Pancreas (tissue), 10 donors: ENCODE measurements around the gene MOB1B. TPM values are rescaled to one million over a fixed set of nuclear protein-coding genes. Genes with fewer than 3 reads are reported as not detected.

Source experiments
- ATAC-seq, 4 donors: fragments of 200-7000 bp; cut with Tn5 transposase; one replicate each; pipeline versions ENCODE4 v1.8.0 to v1.9.1; 2020; ENCODE audit warnings: mild to moderate bottlenecking in 4 of 4, moderate library complexity in 4 of 4
- DNase-seq, 6 donors: peaks; one replicate each; pipeline ENCODE4 v3.0.0-alpha.2; 2020
- FAIRE-seq: peaks from 2 replicates; lab custom pipeline; 2012; peaks lifted over from hg19 to GRCh38; lab: Jason Lieb, UNC
- H3K27ac ChIP-seq, 4 donors: fragments of 200-600 bp; sonication (generic); 1 replicate in 3 of 4; 2 replicates in 1 of 4; pipeline versions ENCODE4 v1.5.0 to v1.8.0; 2020
- H3K27me3 ChIP-seq, 4 donors: fragments of 200-600 bp; one replicate each; pipeline ENCODE4 v1.8.0; 2021
- H3K36me3 ChIP-seq, 3 donors: fragments of 200-600 bp; sonication (generic) in 1 of 3; one replicate each; pipeline versions ENCODE4 v1.5.0 to v1.8.0; 2020 to 2021
- H3K4me1 ChIP-seq, 3 donors: fragments of 200-600 bp; one replicate each; pipeline ENCODE4 v1.8.0; 2021
- H3K4me3 ChIP-seq, 4 donors: fragments of 200-600 bp; sonication (generic) in 2 of 4; one replicate each; pipeline versions ENCODE4 v1.5.0 to v1.8.0; 2020 to 2021
- H3K9me3 ChIP-seq, 4 donors: fragments of 200-600 bp; one replicate each; pipeline ENCODE4 v1.8.0; 2021
- CTCF ChIP-seq, 4 donors: fragments of 200-600 bp; sonication (generic) in 3 of 4; IDR thresholded peaks; one replicate each; pipeline versions ENCODE4 v1.5.0 to v1.8.0; 2021; ENCODE audit warnings: antibody characterized with exemption in 4 of 4
- WGBS, 2 donors: extraction: QIAGEN DNeasy Blood & Tissue Kit; methylation state at CpG; one replicate each; pipeline ENCODE4 v1.1.7; 2013; 5-methylcytosine and 5-hydroxymethylcytosine counted together
- intact Hi-C, 3 donors: fragments of 100-400 bp; cut with DNase I; formaldehyde crosslinking; loops; one replicate each; pipeline versions ENCODE4 v1.11.1 to v1.14.2; 2022
- polyA plus RNA-seq, 2 donors: library from polyadenylated mRNA; stranded (reverse); fragments of 200-250 nt; gene quantifications; one replicate each; pipeline ENCODE4 v1.2.3, GENCODE V29; 2013
- total RNA-seq, 6 donors: library from RNA; stranded (reverse); fragmentation: NEBNext Ultra II Directional in 4 of 6; extraction: Animal tissue kit (Norgen Biotek cat#: 25700) in 4 of 6; gene quantifications; one replicate each; pipeline versions ENCODE4 v1.2.1 to v1.2.4, GENCODE V29; 2021 to 2023
- donor health status: healthy with polysubstance abuse.
- donor health status: DM: no; HTN: no; CAD: no; lungs with moderate emphysema.
- donor health status: DM: no; HTN: no; CAD: no.
- donor health status: control.
- donor health status: control.
- donor health status: Bipolar disorder and iron deficiency.
- donor health status: DM: yes; HTN: yes; CAD: no.
- donor health status: DM: no; HTN: no; CAD: no.
- donor health status: DM: no; HTN: no; CAD: no.
- donor health status: DM: yes; HTN: yes; CAD: no.

The MOB1B gene
- total and polyA plus RNA-seq, 8 donors = 3.6 to 15.6 (median 9.4) TPM

DNA sequence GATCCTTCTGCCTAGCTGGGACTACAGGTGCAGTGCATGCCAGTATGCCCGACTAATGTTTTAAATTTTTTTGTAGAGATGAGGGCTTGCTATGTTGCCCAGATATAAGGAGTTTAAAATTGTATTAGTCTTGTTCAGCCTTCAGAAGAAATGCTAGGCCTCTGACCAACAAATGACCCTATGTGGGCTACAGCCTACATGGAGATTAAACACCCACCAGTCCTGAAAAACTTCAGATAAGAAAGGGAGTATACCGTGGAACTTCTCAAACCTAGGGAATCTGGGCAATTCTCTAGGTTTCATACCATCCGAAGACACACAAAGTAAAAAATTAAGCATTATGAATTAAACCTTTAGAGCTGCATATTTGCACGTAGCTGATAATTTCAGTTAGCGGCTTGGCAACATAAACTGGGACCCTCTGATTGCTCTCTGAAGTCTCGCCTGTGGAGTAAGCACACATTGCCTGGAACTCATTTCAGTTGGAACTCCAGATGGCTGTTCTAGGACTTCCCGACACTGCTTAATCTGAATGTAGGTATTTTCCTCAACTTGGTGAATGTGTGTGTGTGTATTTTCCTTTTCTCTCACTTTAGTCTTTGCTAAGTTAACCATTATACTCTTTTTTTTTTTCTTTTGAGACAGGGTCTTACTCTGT lies 33.0 kb downstream of the MOB1B start:
- WGBS, 2 donors = 86 to 87% methylated on average over 7 of the region's 7 CpGs
- Histone ChIP-seq H3K27me3 (no peaks in the 10 kb centered on the region), H3K36me3 (no peaks in the 10 kb centered on the region), H3K9me3 (no peaks in the 10 kb centered on the region), H3K4me3 (no peak overlapping the region), H3K27ac (no peak overlapping the region), H3K4me1 (no peaks in the 10 kb centered on the region)
- DNase-seq = no peak
- no peak for TF ChIP-seq CTCF (IDR thresholded peaks at IDR 0.05)
- ATAC-seq = no peak
- FAIRE-seq = no peak
- intact Hi-C loops = no loop called here

DNA sequence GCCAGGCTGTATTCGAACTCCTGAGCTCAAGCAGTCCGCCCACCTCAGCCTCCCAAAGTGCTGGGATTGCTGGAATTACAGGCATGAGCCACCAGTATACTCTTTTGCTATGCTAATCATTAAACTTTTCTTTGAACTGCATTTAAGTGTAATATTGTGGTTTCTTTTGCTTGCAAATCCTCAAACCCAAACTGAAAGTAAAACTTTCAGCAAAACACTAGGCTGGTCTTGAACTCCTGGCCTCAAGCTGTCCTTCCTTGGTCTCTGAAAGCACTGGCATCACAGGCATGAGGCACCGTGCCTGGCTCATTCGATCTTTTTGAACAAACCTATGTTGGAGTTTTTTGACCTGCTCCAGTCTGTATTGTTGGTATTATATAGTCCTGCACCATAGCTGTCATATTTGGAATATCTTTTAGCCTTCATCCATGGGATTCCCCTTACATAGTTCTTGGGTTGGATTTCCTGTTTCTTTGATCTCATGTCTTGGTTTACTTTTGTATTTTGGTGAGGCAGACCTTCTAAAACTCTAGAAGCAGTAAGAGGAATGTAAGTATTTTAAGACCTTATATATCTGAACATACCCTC lies 34.1 kb downstream of the MOB1B start:
- no peaks in the 10 kb centered on the region for H3K9me3 ChIP-seq
- no peak overlapping the region for H3K4me3 ChIP-seq
- FAIRE-seq = no peak
- TF ChIP-seq CTCF (IDR thresholded peaks at IDR 0.05) = no peak
- intact Hi-C loops = no loop called here
- H3K36me3 ChIP-seq = no peaks in the 10 kb centered on the region
- no peak for DNase-seq
- no peak for ATAC-seq
- H3K4me1 ChIP-seq = no peaks in the 10 kb centered on the region
- H3K27ac ChIP-seq = no peak overlapping the region
- no peaks in the 10 kb centered on the region for H3K27me3 ChIP-seq
- WGBS, 2 donors = 92 to 96% methylated on average over 4 of the region's 4 CpGs

GRCh38 chr4:70938086-70938485 lies 35.9 kb downstream of the MOB1B start:
- no peak for FAIRE-seq
- 72 to 78% methylated on average over 3 of the region's 3 CpGs for whole genome bisulfite sequencing, 2 donors
- Histone ChIP-seq H3K36me3 (no peaks in the 10 kb centered on the region), H3K27ac (no peak overlapping the region), H3K4me1 (no peaks in the 10 kb centered on the region), H3K4me3 (no peak overlapping the region), H3K27me3 (no peaks in the 10 kb centered on the region), H3K9me3 (no peaks in the 10 kb centered on the region)
- intact Hi-C loops = no loop called here
- no peak for DNase-seq
- no peak for ATAC-seq
- no peak for TF ChIP-seq CTCF (IDR thresholded peaks at IDR 0.05)

GRCh38 chr4:70940134-70940533 lies 38.0 kb downstream of the MOB1B start:
- WGBS, 2 donors = 96 to 98% methylated on average over 5 of the region's 5 CpGs
- Histone ChIP-seq H3K9me3 (no peaks in the 10 kb centered on the region), H3K27me3 (no peaks in the 10 kb centered on the region), H3K4me3 (no peak overlapping the region), H3K4me1 (no peaks in the 10 kb centered on the region), H3K36me3 (no peaks in the 10 kb centered on the region), H3K27ac (no peak overlapping the region)
- TF ChIP-seq CTCF (IDR thresholded peaks at IDR 0.05) = no peak
- intact Hi-C loops = no loop called here
- no peak for FAIRE-seq
- no peak for DNase-seq
- ATAC-seq = no peak

GRCh38 chr4:70943114-70943513 lies 40.9 kb downstream of the MOB1B start:
- H3K27me3 ChIP-seq = no peaks in the 10 kb centered on the region
- TF ChIP-seq CTCF (IDR thresholded peaks at IDR 0.05) = no peak
- no peaks in the 10 kb centered on the region for H3K36me3 ChIP-seq
- H3K27ac ChIP-seq = no peak overlapping the region
- DNase-seq = no peak
- intact Hi-C loops = no loop called here
- ATAC-seq = no peak
- H3K4me1 ChIP-seq = no peaks in the 10 kb centered on the region
- FAIRE-seq = no peak
- no peaks in the 10 kb centered on the region for H3K9me3 ChIP-seq
- H3K4me3 ChIP-seq = no peak overlapping the region
